AG09309 (cell line): Measurements from ENCODE around the gene NUAK2.

ENCODE experiments used
- DNase-seq: peaks from one replicate; pipeline ENCODE4 v3.0.0-alpha.2; 2010; ENCODE audit warnings: low read depth
- H3K4me3 ChIP-seq: 2 replicates; pipeline ENCODE4 v1.5.1; 2011; ENCODE audit warnings: mild to moderate bottlenecking, low read depth, low read length, moderate library complexity; ENCODE audit not compliant: control insufficient read depth
- TF ChIP-seq, protein P1 (sequence below): IDR thresholded peaks from 2 replicates; pipeline ENCODE4 v1.5.1; 2011; ENCODE audit warnings: mild to moderate bottlenecking, low read depth, low read length, inconsistent platforms; ENCODE audit not compliant: insufficient read depth, control insufficient read depth; ENCODE audit errors: missing control alignments

Gene NUAK2

DNA sequence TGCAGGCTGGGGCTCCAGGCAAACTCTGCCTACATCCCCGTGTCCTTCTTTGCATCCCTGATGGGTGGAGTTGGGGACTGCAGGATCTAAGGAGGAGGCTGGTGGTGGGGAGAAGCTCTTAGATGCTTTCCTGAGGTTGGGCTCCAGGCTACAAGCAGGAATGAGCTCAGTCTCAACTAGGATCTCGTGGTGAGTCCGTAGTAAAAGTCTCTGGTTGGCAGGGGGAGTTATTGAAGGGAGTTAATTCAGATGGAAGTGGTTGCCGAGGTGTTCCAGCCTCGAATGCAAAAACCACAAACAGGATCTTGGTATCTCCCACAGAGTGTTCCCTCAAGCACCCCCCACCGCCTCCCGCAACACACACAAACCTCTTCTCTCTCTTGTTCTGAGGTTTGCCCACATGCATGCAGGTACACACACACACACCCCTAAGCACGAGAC is 58.8 kb downstream of the NUAK2 start:
- TF ChIP-seq, protein P1, sequence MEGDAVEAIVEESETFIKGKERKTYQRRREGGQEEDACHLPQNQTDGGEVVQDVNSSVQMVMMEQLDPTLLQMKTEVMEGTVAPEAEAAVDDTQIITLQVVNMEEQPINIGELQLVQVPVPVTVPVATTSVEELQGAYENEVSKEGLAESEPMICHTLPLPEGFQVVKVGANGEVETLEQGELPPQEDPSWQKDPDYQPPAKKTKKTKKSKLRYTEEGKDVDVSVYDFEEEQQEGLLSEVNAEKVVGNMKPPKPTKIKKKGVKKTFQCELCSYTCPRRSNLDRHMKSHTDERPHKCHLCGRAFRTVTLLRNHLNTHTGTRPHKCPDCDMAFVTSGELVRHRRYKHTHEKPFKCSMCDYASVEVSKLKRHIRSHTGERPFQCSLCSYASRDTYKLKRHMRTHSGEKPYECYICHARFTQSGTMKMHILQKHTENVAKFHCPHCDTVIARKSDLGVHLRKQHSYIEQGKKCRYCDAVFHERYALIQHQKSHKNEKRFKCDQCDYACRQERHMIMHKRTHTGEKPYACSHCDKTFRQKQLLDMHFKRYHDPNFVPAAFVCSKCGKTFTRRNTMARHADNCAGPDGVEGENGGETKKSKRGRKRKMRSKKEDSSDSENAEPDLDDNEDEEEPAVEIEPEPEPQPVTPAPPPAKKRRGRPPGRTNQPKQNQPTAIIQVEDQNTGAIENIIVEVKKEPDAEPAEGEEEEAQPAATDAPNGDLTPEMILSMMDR, result no peak
- no peak overlapping the region for H3K4me3 ChIP-seq
- DNase-seq, result no peak

DNA sequence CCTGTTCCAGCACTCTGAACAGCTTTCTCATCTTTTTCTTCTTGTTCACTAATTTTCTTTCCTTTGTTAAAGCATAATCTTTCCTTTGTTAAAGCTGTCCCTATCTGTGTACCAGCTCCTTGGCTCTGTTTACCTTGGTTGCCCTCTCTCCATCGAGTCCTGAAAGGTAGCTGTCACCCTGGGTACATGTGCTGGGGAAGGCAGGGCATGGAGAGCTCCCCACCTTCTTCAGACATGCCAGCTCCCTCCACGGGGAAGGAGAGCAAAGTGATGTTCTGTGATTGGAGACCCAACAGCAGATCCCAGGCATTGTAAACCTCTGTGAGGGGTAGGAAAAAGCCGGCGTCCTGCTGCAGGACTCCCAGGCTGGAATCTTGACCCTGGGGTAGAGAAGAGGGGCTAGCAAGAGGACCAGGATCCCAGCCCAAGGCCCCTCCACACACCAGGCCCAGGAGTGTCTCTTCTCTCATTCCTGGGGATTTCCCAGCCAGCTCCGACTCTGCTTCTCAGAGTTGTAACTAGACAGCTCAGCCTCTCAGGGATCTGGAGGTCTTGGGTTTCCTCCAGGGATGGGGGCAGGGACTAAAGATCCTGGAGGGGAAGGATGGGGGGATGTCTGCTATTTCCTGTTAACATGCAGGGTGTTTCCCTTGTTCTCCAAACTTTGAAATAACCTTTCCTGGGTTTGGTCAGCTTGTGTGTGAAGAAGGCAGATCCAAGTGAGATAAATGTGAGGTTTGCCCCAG is 59.4 kb downstream of the NUAK2 start:
- no peak for DNase-seq
- no peak overlapping the region for H3K4me3 ChIP-seq
- TF ChIP-seq, protein P1, result no peak

DNA sequence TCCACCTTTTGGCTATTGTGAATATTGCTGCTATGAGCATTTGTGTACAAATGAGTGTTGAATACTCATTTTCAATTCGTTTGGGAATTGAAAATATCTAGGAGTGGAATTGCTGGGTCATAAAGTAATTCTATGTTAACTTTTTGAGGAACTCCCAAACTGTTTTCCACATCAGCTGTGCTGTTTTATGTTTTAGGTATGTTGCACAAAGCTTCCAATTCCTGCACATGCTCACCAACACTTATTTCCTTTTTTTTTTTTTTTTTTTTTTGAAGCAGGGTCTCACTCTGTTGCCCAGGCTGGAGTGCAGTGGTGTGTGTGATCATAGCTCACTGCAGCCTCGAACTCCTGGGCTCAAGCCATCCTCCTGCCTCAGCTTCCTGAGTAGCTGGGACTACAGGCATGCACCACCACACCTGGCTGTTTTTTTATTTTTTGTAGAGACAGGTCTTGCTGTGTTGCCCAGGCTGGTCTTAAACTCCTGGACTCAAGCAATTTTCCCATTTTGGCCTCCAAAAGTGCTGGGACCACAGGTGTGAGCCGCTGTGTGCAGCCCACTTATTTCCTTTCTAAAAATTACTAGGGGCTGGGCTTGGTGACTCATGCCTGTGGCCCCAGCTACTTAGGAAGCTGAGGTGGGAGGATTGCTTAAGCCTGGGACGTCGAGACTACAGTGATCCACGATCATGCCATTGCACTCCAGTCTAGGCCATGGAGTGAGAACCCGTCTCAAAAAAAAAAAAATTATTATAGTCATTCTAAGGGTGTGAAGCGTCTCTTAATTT is 60.4 kb downstream of the NUAK2 start:
- TF ChIP-seq, protein P1, result no peak
- no peak for DNase-seq
- H3K4me3 ChIP-seq, result no peak overlapping the region

DNA sequence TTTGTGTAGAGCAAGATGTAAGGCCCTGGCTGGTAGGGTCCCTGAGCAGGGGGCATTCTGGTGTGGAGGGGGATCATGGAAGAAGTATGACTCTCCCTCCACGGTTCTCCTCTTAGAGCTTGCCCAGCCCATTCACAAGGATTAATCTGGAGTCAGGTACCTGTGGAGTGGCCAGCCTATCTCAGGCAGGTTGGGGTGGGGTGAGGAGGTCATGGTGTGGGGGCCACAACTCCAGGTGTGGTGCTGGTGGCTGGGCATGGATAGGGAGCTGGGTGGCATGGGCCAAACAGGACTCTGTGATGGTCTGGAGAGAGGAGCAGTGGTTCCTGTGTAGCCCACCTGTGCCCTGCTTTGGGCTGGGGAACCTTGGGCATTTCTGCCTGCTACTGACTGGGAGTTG is 61.5 kb downstream of the NUAK2 start:
- TF ChIP-seq, protein P1, result no peak
- no peak for DNase-seq
- H3K4me3 ChIP-seq, result no peak overlapping the region

DNA sequence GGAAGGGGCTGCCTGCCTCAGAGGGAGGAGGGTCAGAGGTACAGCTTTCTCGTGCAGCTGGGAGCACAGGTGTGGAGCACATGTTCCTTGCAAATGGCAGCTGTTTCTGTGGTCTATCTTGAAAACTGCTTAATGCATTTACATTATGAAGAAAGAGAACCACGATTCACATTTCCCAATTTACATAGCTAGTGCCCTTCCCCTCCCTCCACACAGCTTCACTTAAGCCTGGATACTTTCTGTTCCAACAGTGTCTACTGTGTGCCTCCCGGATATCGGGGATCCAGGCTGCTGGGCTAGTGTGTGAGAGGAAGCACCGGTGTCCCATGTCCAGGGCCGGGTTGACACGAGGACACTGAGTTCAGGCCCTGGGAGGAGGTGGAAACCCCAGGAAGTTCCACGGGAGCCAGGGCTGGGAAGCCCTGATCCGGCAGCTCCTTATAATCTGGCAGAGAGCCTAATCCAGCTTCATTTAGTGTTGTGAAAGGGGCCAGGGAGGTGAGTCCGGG is 62.2 kb downstream of the NUAK2 start:
- no peak overlapping the region for H3K4me3 ChIP-seq
- TF ChIP-seq, protein P1, result no peak
- no peak for DNase-seq

DNA sequence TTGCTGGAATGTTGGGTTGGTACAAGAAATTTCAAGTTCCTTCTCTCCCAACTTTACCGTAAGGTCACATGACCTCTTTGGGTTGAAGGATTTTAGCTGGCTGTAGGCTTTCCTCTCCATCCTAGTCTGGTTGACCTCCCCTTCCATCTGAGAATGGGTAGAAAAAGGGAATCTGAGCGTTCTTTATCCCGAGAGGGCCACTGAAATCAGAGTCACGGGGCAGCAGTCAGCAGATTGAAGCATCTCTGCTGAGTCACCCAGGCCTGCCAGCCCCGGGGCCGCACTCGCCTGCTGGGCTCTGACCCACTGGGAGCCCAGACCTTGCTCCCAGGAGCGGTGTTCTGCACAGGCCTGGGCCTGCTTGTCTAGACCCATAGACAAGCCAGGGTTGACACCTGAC is 62.8 kb downstream of the NUAK2 start:
- DNase-seq, result no peak
- TF ChIP-seq, protein P1, result no peak
- no peak overlapping the region for H3K4me3 ChIP-seq
